Endothelial cell of umbilical vein (primary cell): ENCODE data around the gene TNFRSF11A. TPM values are rescaled to one million over a fixed set of nuclear protein-coding genes. Genes with fewer than 3 reads are reported as not detected.

ENCODE experiments used
- BruUV-seq: library from RNA; stranded (reverse); fragments of 400-500 nt; replicated peaks from 2 replicates; lab custom pipeline; 2021; lab: Mats Ljungman, UMichigan
- CTCF ChIA-PET: fragments of 300-600, 350-600 bp; sonication (Branson Sonifier 250); formaldehyde crosslinking; loops from one replicate; lab custom pipeline; 2021; ENCODE audit warnings: antibody characterized with exemption, inconsistent platforms; lab: Charles Lee
- POLR2A ChIA-PET: fragments of 300-600, 350-600 bp; sonication (Branson Sonifier 250); formaldehyde crosslinking; loops from one replicate; lab custom pipeline; 2021; ENCODE audit warnings: antibody characterized with exemption, inconsistent platforms; lab: Charles Lee
- DNase-seq: peaks from one replicate; pipeline ENCODE4 v3.0.0-alpha.2; 2011; ENCODE audit warnings: low read depth, low spot score
- FAIRE-seq: peaks from 2 replicates; lab custom pipeline; 2011; peaks lifted over from hg19 to GRCh38; lab: Jason Lieb, UNC
- H2AFZ ChIP-seq: 2 replicates; pipeline ENCODE4 v1.6.0; 2012; ENCODE audit warnings: low read depth, low read length, control low read depth, inconsistent platforms
- H3K27ac ChIP-seq: 2 replicates; pipeline ENCODE4 v1.5.1; 2011; ENCODE audit warnings: low read depth, mild to moderate bottlenecking, control low read depth, low read length, moderate library complexity; ENCODE audit not compliant: insufficient read depth
- H3K27me3 ChIP-seq, 2 experiments: 2 replicates each; pipeline versions ENCODE4 v1.6.0 to v1.6.1; 2011; ENCODE audit warnings: low read length in 2 of 2, mixed read lengths in 1 of 2; ENCODE audit not compliant: control insufficient read depth in 2 of 2, insufficient read depth in 2 of 2
- H3K36me3 ChIP-seq, 2 experiments: 2 replicates in 1 of 2; 3 replicates in 1 of 2; pipeline ENCODE4 v1.5.1; 2011; ENCODE audit warnings: low read length in 2 of 2, mild to moderate bottlenecking in 1 of 2, moderate library complexity in 1 of 2; ENCODE audit not compliant: control insufficient read depth in 2 of 2, insufficient read depth in 2 of 2; ENCODE audit errors: extremely low read depth in 1 of 2
- H3K4me1 ChIP-seq: 3 replicates; pipeline ENCODE4 v1.5.1; 2011; ENCODE audit warnings: mild to moderate bottlenecking, low read length; ENCODE audit not compliant: control insufficient read depth, insufficient read depth; ENCODE audit errors: extremely low read depth
- H3K4me2 ChIP-seq: 2 replicates; pipeline ENCODE4 v1.6.1; 2011; ENCODE audit warnings: low read length, control low read depth, mixed read lengths; ENCODE audit not compliant: insufficient read depth
- H3K4me3 ChIP-seq, 3 experiments: fragments of 200-600 bp in 1 of 3; sonication (generic), shearing (Covaris generic) in 1 of 3; replicated peaks in 1 of 3; 2 replicates each; pipeline ENCODE4 v1.5.1; 2011 to 2016; ENCODE audit warnings: control low read depth in 3 of 3, low read length in 3 of 3, mild to moderate bottlenecking in 2 of 3, inconsistent platforms in 1 of 3, low read depth in 1 of 3, moderate library complexity in 1 of 3; ENCODE audit not compliant: insufficient read depth in 1 of 3
- H3K79me2 ChIP-seq: 2 replicates; pipeline ENCODE4 v1.6.0; 2012; ENCODE audit warnings: low read length, inconsistent platforms; ENCODE audit not compliant: control insufficient read depth, insufficient read depth
- H3K9ac ChIP-seq: replicated peaks from 2 replicates; pipeline ENCODE3; 2011; ENCODE audit warnings: low read length, control low read depth; ENCODE audit not compliant: insufficient read depth; ENCODE audit errors: extremely low read depth
- H3K9me1 ChIP-seq: replicated peaks from 3 replicates; pipeline ENCODE4 v1.6.0; 2011; ENCODE audit warnings: mild to moderate bottlenecking, low read length; ENCODE audit not compliant: control insufficient read depth, insufficient read depth; ENCODE audit errors: extremely low read depth
- H3K9me3 ChIP-seq: replicated peaks from 2 replicates; pipeline ENCODE4 v1.5.1; 2012; ENCODE audit warnings: low read length, inconsistent platforms; ENCODE audit not compliant: control insufficient read depth, insufficient read depth
- H4K20me1 ChIP-seq: replicated peaks from 2 replicates; pipeline ENCODE3; 2011; ENCODE audit warnings: mild to moderate bottlenecking, low read length; ENCODE audit not compliant: control insufficient read depth, insufficient read depth; ENCODE audit errors: extremely low read depth
- CTCF ChIP-seq, 2 donors: IDR thresholded peaks; 1 replicate in 1 of 2; 2 replicates in 1 of 2; pipeline ENCODE4 v1.5.1; 2011; ENCODE audit warnings: low read length in 2 of 2, mild to moderate bottlenecking in 2 of 2, moderate library complexity in 2 of 2, control low read depth in 1 of 2, inconsistent platforms in 1 of 2, low read depth in 1 of 2; ENCODE audit not compliant: insufficient read depth in 1 of 2; ENCODE audit errors: extremely low read depth in 1 of 2
- FOS ChIP-seq: IDR thresholded peaks from 2 replicates; pipeline ENCODE4 v1.6.1; 2011; ENCODE audit warnings: mild to moderate bottlenecking, low read length, moderate library complexity, borderline replicate concordance; ENCODE audit not compliant: insufficient read depth
- JUN ChIP-seq: IDR thresholded peaks from 2 replicates; pipeline ENCODE4 v1.6.1; 2011; ENCODE audit warnings: borderline replicate concordance, low read depth; ENCODE audit not compliant: insufficient read length, insufficient read depth
- POLR2A ChIP-seq: IDR thresholded peaks from 2 replicates; pipeline ENCODE4 v1.6.1; 2012; ENCODE audit warnings: low read depth, mild to moderate bottlenecking, control low read depth, low read length
- dilution Hi-C: fragments of 300-500 bp; cut with MboI; formaldehyde crosslinking; loops from one replicate; pipeline ENCODE4 v1.15.0; 2019; ENCODE audit warnings: low sequenced_read_pairs; ENCODE audit not compliant: extremely low pct_ligation_motif_present
- intact Hi-C: fragments of 100-400 bp; cut with micrococcal nuclease; formaldehyde crosslinking; loops from one replicate; pipeline ENCODE4 v1.10.0; 2022
- polyA plus RNA-seq, 4 experiments: library from polyadenylated mRNA; depleted of rRNA in 3 of 4; stranded (reverse) in 3 of 4; unstranded in 1 of 4; fragments of >200 nt; gene quantifications; 2 replicates each; pipeline versions ENCODE4 v1.2.1 to v1.2.3, GENCODE V29; 2011 to 2012; ENCODE audit warnings: missing spikeins in 1 of 4
- total RNA-seq: library from RNA; stranded (reverse); gene quantifications from 2 replicates; pipeline ENCODE4 v1.2.3, GENCODE V29; 2021

Gene TNFRSF11A
- total and polyA plus RNA-seq, 2 donors (not counting 3 experiments of a cell fraction or from before 2014, with no cell fraction given): 10.4 to 11.1 TPM

- no TSS peak for BruUV-seq
- intact Hi-C loops: no loop called here
- Histone ChIP-seq H3K27me3 (no peaks in the 10 kb centered on the region), H3K4me3 (no peak overlapping the region), H3K36me3 (peaks cover 2 to 3% of the 10 kb centered on the region in 2 experiments), H3K9me1 (peaks cover 2% of the 10 kb centered on the region), H3K9me3 (no peaks in the 10 kb centered on the region), H3K9ac (no peak overlapping the region), H4K20me1 (no peaks in the 10 kb centered on the region), H3K4me2 (no peak overlapping the region), H3K4me1 (peaks cover 18% of the 10 kb centered on the region), H2AFZ (no peak overlapping the region), H3K79me2 (no peaks in the 10 kb centered on the region), H3K27ac (no peak overlapping the region)
- TF ChIP-seq FOS: no peak
- no peak for TF ChIP-seq CTCF (IDR thresholded peaks at IDR 0.05; ENCODE audit: extremely low read depth in 1 of 2, insufficient read depth in 1 of 2, low read depth in 1 of 2, low read length in 2 of 2)
- TF ChIP-seq POLR2A: no peak
- dilution Hi-C loops: no loop called here
- DNase-seq: no peak
- FAIRE-seq: no peak
- CTCF ChIA-PET: interaction anchor here (1.0 to 1.4 kb wide), 2 partner anchors 11 to 28 kb away, joined by 3 to 7 read pairs; no protein-coding TSS in a partner anchor
- POLR2A ChIA-PET: no interaction called here
Observed at GRCh38 chr18:62277045-62277444, 48.1 kb upstream of the TNFRSF11A start.

- Histone ChIP-seq H3K9me3 (no peaks in the 10 kb centered on the region), H3K4me3 (no peak overlapping the region), H3K27ac (no peak overlapping the region), H3K9me1 (peaks cover 2% of the 10 kb centered on the region), H2AFZ (no peak overlapping the region), H3K27me3 (no peaks in the 10 kb centered on the region), H3K36me3 (peaks cover 2 to 7% of the 10 kb centered on the region in 2 experiments), H3K79me2 (no peaks in the 10 kb centered on the region), H3K4me2 (no peak overlapping the region), H3K9ac (no peak overlapping the region), H3K4me1 (peaks cover 28% of the 10 kb centered on the region), H4K20me1 (no peaks in the 10 kb centered on the region)
- CTCF ChIA-PET: interaction anchor here (0.9 to 1.0 kb wide), 2 partner anchors 146 to 304 kb away, joined by 3 to 5 read pairs; no protein-coding TSS in a partner anchor
- no peak for TF ChIP-seq JUN
- TF ChIP-seq POLR2A: no peak
- no peak for DNase-seq
- intact Hi-C loops: no loop called here
- dilution Hi-C loops: no loop called here
- POLR2A ChIA-PET: no interaction called here
- BruUV-seq: no TSS peak
- no peak for FAIRE-seq
Observed at GRCh38 chr18:62279561-62279960, 45.5 kb upstream of the TNFRSF11A start.
